Hair follicle dermal papilla cell (primary cell): ENCODE data around the gene ARMC10. TPM values are rescaled to one million over a fixed set of nuclear protein-coding genes. Genes with fewer than 3 reads are reported as not detected.

Experiments used
- total RNA-seq: library from RNA; depleted of rRNA; stranded (reverse); fragments of >200 nt; gene quantifications from 2 replicates; pipeline ENCODE4 v1.2.3, GENCODE V29; 2012

ARMC10 gene
- 25.9 and 27.7 TPM in 2 replicates for total RNA-seq

DNA sequence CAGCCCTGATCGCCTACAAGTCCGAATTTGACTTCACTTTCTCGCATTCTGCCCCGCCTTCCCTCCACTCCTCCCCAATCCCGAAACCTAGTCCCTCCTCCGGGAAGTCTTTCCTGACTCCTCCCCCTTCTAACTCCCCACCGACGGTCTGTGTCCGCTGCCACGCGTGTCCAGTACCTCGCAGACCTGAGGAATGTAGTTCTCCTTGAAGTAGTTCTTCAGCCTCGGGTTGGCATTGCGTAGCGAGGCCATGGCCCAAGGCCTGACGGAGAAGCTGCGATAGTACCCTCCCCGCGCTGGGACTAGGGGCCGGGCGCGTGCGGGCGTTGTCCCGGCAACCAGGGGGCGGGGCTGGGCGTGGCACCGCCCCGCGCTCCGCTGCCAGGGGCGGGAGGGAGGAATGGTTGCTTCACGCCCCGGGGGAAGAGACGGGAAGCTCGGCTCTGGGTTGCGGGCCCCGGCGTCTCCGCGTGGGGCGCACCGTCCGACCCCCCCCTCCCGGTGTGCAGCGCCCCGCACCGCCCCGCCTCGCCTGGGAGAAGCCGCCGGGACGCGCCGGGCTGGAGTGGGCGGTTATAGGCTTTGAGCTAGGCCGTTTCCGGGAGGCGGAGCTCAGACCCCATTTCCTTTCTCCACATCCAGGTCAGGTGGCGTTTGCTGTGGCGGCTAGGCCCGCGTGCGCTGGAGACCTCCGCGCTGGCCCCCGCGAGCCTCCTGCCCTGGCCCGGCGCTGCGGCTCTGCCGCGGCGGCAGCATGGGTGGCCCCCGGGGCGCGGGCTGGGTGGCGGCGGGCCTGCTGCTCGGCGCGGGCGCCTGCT, at the start of gene ARMC10, which contains the start of gene FBXL13:
TSS of gene ARMC10 (plus strand) at position 622 of the 818 bp plus-strand sequence. CDS start at position 755, 133 bp downstream.
TSS of gene FBXL13 (minus strand) at position 278 of the 818 bp plus-strand sequence.

Other genes with a start within 250 kb of the ARMC10 start
- 4.4 and 4.9 TPM in 2 replicates for gene LRRC17, start 162.1 kb upstream of the ARMC10 start, total RNA-seq
- gene FBXL13, start 344 bp upstream of the ARMC10 start, total RNA-seq = 0.73 and 0.97 TPM in 2 replicates
- gene NAPEPLD, start 74.0 kb downstream of the ARMC10 start, total RNA-seq = 8.6 and 9.2 TPM in 2 replicates
- gene PMPCB, start 222.3 kb downstream of the ARMC10 start, total RNA-seq = 51.6 and 64.5 TPM in 2 replicates